Measurements from ENCODE around the gene ABCB8.
"Not testable (repeated sequence)": the region's sequence is repeated elsewhere in the genome, so short reads cannot be mapped to it uniquely, and the experiment has no call there.

ABCB8 gene

DNA sequence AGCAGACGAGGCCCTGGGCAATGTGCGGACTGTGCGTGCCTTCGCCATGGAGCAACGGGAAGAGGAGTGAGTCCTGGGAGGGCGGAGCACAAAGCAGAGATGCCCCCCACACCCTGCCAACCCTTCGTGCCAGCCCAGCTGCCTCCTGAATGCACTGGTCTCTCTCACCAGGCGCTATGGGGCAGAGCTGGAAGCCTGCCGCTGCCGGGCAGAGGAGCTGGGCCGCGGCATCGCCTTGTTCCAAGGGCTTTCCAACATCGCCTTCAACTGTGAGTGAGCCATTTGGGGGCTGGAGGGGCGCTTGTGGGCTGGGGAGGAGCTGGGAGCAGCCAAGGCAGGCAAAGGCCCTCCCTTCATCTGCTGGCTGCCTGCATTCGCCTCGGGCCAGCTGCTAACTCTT, 7.7 kb downstream of the ABCB8 start:
- TF ChIP-seq, protein P1, sequence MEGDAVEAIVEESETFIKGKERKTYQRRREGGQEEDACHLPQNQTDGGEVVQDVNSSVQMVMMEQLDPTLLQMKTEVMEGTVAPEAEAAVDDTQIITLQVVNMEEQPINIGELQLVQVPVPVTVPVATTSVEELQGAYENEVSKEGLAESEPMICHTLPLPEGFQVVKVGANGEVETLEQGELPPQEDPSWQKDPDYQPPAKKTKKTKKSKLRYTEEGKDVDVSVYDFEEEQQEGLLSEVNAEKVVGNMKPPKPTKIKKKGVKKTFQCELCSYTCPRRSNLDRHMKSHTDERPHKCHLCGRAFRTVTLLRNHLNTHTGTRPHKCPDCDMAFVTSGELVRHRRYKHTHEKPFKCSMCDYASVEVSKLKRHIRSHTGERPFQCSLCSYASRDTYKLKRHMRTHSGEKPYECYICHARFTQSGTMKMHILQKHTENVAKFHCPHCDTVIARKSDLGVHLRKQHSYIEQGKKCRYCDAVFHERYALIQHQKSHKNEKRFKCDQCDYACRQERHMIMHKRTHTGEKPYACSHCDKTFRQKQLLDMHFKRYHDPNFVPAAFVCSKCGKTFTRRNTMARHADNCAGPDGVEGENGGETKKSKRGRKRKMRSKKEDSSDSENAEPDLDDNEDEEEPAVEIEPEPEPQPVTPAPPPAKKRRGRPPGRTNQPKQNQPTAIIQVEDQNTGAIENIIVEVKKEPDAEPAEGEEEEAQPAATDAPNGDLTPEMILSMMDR (IDR thresholded peaks at IDR 0.05; ENCODE audit: insufficient read depth, low read length) = no peak
- TF ChIP-seq, protein P2, sequence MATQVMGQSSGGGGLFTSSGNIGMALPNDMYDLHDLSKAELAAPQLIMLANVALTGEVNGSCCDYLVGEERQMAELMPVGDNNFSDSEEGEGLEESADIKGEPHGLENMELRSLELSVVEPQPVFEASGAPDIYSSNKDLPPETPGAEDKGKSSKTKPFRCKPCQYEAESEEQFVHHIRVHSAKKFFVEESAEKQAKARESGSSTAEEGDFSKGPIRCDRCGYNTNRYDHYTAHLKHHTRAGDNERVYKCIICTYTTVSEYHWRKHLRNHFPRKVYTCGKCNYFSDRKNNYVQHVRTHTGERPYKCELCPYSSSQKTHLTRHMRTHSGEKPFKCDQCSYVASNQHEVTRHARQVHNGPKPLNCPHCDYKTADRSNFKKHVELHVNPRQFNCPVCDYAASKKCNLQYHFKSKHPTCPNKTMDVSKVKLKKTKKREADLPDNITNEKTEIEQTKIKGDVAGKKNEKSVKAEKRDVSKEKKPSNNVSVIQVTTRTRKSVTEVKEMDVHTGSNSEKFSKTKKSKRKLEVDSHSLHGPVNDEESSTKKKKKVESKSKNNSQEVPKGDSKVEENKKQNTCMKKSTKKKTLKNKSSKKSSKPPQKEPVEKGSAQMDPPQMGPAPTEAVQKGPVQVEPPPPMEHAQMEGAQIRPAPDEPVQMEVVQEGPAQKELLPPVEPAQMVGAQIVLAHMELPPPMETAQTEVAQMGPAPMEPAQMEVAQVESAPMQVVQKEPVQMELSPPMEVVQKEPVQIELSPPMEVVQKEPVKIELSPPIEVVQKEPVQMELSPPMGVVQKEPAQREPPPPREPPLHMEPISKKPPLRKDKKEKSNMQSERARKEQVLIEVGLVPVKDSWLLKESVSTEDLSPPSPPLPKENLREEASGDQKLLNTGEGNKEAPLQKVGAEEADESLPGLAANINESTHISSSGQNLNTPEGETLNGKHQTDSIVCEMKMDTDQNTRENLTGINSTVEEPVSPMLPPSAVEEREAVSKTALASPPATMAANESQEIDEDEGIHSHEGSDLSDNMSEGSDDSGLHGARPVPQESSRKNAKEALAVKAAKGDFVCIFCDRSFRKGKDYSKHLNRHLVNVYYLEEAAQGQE (IDR thresholded peaks at IDR 0.05; ENCODE audit: insufficient replicate concordance, low read depth) = no peak
- TF ChIP-seq SPI1 (IDR thresholded peaks at IDR 0.05; ENCODE audit: borderline replicate concordance, low read depth) (no peak), GABPA (IDR thresholded peaks at IDR 0.05; ENCODE audit: low read depth) (no peak), POLR2AphosphoS5 (IDR thresholded peaks at IDR 0.05; ENCODE audit: low read depth) (no peak)
- no peak for DNase-seq (ENCODE audit: low read depth in 1 of 2, low spot score in 1 of 2)
- H3K4me3 ChIP-seq (replicated peaks; ENCODE audit: insufficient read depth, low read length) = no peak overlapping the region
- no peak overlapping the region for H3K27ac ChIP-seq (replicated peaks)
- no peaks in the 10 kb centered on the region for H3K27me3 ChIP-seq (ENCODE audit: insufficient read depth, poor library complexity, severe bottlenecking)

DNA sequence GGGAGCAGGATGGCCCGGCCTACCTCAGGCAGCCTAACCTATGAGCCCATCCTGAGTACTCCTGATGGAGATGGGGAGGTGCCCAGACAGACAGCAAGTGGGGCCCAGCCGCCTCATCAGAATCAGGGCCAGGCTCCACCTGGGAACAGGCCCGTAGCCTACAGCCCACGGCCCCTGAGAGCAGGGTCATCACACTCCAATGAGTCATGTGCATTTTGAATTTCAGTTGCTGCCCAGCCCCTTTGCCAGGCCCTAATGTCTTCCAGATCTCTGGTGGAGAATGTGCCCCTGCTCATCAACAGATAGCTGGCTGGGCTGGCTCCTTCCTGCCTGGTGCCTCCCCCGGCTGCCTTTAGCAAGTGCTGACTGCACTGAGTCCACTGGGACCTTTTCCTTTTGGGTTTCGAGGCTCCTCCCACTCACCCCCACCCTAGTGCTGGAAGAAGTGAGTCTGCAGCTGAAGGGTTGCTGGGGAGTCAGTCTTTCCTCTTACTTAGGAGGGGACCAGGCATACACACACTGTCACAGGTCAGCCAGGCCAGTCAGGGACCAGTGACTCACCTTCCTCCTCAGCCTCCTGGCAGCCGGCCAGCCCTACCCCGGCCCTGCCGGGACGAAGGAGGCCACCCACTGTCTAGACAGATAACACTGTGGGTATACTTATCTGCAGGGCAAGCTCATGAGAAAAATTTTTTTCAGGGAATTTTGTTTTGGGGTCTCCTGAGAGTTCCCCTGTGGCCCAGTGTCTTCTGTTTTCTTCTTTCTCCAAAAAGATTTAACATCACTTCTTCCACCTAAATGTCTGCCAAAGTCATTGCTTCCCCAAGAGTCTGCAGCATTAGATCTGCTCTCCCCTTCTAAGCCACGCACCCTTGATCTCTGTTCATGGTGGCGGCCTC, 10.9 kb downstream of the ABCB8 start:
- H3K4me3 ChIP-seq (replicated peaks; ENCODE audit: insufficient read depth, low read length) = no peak overlapping the region
- TF ChIP-seq, protein P2 (IDR thresholded peaks at IDR 0.05; ENCODE audit: insufficient replicate concordance, low read depth) = no peak
- no peak for TF ChIP-seq SPI1 (IDR thresholded peaks at IDR 0.05; ENCODE audit: borderline replicate concordance, low read depth)
- TF ChIP-seq POLR2AphosphoS5 (IDR thresholded peaks at IDR 0.05; ENCODE audit: low read depth) = peak; percentile 42; the same call in 1 of the 2 replicates
- H3K27me3 ChIP-seq (ENCODE audit: insufficient read depth, poor library complexity, severe bottlenecking) = no peaks in the 10 kb centered on the region
- H3K27ac ChIP-seq (replicated peaks) = no peak overlapping the region
- peak; percentile 67 to 95 for DNase-seq (ENCODE audit: low read depth in 1 of 2, low spot score in 1 of 2)

DNA sequence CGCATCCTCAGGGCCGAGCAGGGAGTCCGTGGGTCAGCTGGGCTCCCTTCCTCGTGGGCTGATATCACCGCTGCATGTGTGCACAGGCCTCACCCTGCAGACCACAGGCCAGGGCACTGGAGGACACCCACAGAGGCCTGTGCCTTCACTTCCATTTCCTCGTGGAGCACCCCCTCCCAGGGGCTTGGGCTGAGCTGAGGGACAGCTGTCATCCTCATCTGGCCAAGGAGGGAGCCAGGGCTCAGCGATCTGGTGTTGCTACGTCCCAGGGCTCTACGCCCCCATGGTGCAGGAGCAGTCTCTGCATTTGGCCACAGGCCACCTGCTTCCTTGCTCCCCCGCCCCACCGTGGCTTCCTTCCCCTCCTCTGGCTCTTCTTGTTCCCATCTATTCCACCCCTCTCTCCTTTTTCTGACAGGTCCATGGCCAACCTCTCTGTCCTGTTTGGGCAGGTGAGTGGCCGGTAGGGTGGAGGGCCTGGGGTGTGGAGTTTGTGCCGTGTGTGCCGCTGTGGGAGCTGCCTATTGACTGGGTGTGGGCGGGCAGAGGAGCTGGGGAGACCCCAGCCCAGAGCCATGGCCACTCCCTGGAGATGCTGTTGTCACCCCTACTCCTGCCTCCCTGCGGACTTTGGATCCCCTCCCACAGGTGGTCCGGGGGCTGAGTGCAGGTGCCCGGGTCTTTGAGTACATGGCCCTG, 11.7 kb downstream of the ABCB8 start:
- TF ChIP-seq POLR2AphosphoS5 (IDR thresholded peaks at IDR 0.05; ENCODE audit: low read depth) (0 out of 2 replicates have a peak, but pooled peaks have one; percentile 11), SPI1 (IDR thresholded peaks at IDR 0.05; ENCODE audit: borderline replicate concordance, low read depth) (no peak), GABPA (IDR thresholded peaks at IDR 0.05; ENCODE audit: low read depth) (no peak)
- H3K27me3 ChIP-seq (ENCODE audit: insufficient read depth, poor library complexity, severe bottlenecking) = no peaks in the 10 kb centered on the region
- no peak overlapping the region for H3K27ac ChIP-seq (replicated peaks)
- H3K4me3 ChIP-seq (replicated peaks; ENCODE audit: insufficient read depth, low read length) = no peak overlapping the region
- no peak for DNase-seq (ENCODE audit: low read depth in 1 of 2, low spot score in 1 of 2)

DNA sequence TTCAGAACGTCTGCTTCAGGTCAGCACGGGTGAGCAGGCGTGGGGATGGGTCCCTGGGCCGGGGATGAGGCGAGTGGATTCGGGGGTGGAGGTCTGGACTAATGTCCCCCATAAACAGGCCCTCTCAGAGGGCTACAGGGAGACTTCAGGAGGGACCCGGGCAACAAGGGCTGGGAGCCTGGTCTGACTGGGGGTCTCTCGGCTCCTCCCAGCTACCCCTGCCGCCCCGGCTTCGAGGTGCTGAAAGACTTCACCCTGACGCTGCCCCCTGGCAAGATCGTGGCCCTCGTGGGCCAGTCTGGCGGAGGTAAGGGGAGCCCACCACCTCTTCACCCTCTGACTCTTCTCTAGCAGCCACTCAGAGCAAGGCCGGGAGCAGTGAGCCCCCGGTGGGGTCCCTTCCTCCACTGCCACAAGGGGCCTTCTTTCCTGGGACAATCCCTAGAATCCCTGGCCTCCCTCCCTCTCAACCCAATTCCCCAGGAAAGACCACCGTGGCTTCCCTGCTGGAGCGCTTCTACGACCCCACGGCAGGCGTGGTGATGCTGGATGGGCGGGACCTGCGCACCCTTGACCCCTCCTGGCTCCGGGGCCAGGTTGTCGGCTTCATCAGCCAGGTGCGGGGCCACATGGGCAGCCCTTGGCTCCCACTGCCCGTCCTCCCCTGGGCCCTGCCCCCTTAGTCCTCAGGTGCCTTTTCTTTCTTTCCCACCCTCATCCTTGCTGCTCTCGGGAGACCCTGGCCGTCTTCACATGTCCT, 12.5 kb downstream of the ABCB8 start:
- no peak for DNase-seq (ENCODE audit: low read depth in 1 of 2, low spot score in 1 of 2)
- no peak for TF ChIP-seq POLR2AphosphoS5 (IDR thresholded peaks at IDR 0.05; ENCODE audit: low read depth)
- no peak for TF ChIP-seq GABPA (IDR thresholded peaks at IDR 0.05; ENCODE audit: low read depth)
- TF ChIP-seq, protein P1 (IDR thresholded peaks at IDR 0.05; ENCODE audit: insufficient read depth, low read length) = no peak
- no peak for TF ChIP-seq SPI1 (IDR thresholded peaks at IDR 0.05; ENCODE audit: borderline replicate concordance, low read depth)
- TF ChIP-seq, protein P2 (IDR thresholded peaks at IDR 0.05; ENCODE audit: insufficient replicate concordance, low read depth) = no peak
- Histone ChIP-seq H3K27me3 (ENCODE audit: insufficient read depth, poor library complexity, severe bottlenecking) (no peaks in the 10 kb centered on the region), H3K27ac (replicated peaks) (no peak overlapping the region), H3K4me3 (replicated peaks; ENCODE audit: insufficient read depth, low read length) (no peak overlapping the region)

DNA sequence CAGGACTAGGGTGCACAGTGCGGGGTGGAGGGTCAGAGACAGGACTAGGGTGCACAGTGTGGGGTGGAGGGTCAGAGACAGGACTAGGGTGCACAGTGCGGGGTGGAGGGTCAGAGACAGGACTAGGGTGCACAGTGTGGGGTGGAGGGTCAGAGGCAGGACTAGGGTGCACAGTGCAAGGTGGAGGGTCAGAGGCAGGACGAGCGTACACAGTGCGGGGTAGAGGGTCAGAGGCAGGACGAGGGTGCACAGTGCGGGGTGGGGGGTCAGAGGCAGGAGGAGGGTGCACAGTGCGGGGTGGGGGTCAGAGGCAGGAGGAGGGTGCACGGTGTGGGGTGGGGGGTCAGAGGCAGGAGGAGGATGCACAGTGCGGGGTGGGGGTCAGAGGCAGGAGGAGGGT, 15.2 kb downstream of the ABCB8 start:
- not testable (repeated sequence) for H3K27ac ChIP-seq (replicated peaks)

More for the DNA sequence above, 15.2 kb downstream of the ABCB8 start:
- not testable (repeated sequence) for H3K27me3 ChIP-seq (ENCODE audit: insufficient read depth, poor library complexity, severe bottlenecking); H3K4me3 ChIP-seq (replicated peaks; ENCODE audit: insufficient read depth, low read length); DNase-seq (ENCODE audit: low read depth in 1 of 2, low spot score in 1 of 2)
